Right hindlimb (tissue), 1 donor: ENCODE results near the gene DNAAF5.
"Not testable (repeated sequence)": the region's sequence is repeated elsewhere in the genome, so short reads cannot be mapped to it uniquely, and the experiment has no call there.

Source experiments
- DNase-seq: peaks from one replicate; pipeline ENCODE4 v3.0.0-alpha.2; 2018

DNAAF5 gene

GRCh38 chr7:730501-731439 lies 4.3 kb downstream of the DNAAF5 start:
- DNase-seq, result no peak

DNA sequence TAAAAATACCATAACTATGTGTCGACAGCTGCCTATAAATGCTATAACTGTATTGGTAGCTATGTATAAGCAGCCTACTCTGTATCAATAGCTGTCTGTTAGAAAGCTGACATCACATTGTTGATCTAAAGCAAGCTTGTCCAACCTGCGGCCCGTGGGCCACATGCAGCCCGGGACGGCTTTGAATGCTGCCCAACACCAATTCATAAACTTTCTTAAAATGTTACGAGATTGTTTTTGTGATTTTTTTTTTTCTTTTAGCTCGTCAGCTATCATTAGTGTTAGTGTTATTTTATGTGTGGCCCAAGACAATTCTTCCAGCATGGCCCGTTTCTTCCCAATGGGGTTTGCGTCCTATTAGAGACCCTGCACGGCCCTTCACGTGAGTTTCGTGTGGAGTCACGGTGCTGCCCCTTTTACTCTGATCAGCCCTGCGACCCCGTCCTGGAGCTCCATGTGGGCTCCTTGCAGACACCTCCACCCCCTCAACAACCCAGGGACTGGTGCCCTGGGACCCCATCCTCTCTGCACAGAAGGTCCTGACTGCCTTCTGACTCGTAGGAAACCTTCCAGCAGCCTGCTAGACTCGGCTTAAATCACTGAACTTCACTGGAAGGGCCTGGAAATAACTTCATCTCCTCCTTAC lies 5.1 kb downstream of the DNAAF5 start:
- DNase-seq, result no peak

DNA sequence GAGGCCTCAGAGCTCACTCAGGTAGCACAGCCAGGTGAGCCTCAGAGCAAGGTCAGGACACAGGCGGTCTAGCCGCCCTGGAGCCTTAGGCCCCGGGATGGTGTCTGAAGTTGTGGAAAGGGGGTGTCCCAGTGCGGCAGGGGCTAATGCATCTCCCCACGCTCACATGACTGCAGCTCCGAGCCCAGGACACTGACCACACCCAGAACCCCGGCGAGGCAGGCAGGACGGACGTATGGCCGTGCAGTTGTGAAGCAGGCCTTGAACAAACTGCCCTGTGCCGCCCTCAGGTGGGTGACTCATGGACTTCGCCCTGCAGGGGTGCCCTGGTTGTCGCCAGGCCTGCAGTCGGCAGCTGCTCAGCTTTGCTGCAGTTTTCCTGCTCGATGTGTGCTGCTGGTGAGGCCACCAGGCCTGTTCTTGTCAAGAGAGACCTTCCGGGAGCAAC lies 5.6 kb downstream of the DNAAF5 start:
- peak; percentile 59 for DNase-seq

DNA sequence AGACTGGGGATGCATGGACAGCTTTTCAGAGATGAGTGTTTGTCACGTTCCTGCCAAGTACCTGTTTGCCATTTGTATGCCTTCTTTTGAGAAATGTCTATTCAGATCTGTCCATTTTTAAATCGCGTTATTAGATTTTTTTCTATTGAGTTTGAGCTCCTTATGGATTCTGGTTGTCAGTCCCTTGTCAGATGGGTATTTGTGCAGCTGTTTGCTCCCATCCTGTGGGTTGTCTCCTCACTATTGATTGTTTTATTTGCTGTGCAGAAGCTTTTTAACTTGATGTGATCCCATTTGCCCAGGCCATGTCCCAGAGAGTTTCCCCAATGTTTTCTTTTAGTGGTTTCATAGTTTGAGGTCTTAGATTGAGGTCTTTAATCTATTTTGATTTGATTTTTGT lies 6.1 kb downstream of the DNAAF5 start:
- DNase-seq, result no peak

- DNase-seq, result no peak
Measured at GRCh38 chr7:734214-734613, 7.7 kb downstream of the DNAAF5 start.

GRCh38 chr7:734808-735207 lies 8.3 kb downstream of the DNAAF5 start:
- no peak for DNase-seq

DNA sequence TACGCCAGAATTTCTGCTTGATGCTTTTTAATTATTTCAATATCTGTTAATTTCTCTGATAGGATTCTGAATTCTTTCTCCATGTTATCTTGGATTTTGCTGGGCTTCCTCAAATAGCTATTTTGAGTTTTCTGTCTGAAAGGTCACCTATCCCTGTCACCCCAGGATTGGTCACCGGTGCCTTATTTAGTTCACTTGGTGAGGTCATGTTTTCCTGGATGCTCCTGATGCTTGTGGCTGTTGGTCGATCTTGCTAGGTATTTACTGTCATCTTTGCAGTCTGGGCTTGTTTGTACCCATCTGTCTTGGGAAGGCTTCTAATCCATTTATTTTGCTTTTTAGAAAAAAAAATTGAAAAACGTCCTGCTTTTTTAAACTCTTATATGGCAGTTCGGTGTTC lies 11.7 kb downstream of the DNAAF5 start:
- DNase-seq, result no peak

- DNase-seq, result no peak
Measured at GRCh38 chr7:738723-739454, 12.4 kb downstream of the DNAAF5 start.

GRCh38 chr7:739455-739982 lies 13.0 kb downstream of the DNAAF5 start:
- DNase-seq, result no peak

- no peak for DNase-seq
Measured at GRCh38 chr7:739983-740942, 13.8 kb downstream of the DNAAF5 start.

DNA sequence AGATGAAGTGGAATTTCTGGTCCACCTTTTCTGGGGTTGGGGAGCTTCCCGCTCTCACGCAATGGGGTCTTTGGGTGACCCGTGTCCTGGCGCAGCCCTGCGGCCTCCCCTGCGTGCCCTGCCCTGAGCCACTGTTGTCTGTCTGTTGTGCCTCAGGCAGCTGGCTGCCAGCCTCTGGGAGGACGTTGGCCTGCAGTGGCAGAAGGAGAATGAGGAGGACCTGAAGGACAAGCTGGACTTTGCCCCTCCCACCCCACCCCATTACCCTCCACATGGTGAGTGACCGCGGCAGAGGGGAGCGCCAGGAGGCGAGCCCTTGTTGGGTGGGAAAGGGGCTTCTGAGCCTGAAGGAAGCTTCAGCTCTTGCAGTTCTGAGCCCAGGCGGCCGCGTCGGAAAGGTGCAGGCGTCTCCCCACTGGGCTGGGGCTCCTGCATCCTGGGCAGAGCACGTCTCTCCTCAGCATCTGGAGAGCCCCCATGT lies 14.7 kb downstream of the DNAAF5 start:
- DNase-seq, result no peak

- DNase-seq, result no peak
Measured at GRCh38 chr7:741850-742249, 15.4 kb downstream of the DNAAF5 start.

- DNase-seq, result no peak
Measured at GRCh38 chr7:742791-743190, 16.3 kb downstream of the DNAAF5 start.

DNA sequence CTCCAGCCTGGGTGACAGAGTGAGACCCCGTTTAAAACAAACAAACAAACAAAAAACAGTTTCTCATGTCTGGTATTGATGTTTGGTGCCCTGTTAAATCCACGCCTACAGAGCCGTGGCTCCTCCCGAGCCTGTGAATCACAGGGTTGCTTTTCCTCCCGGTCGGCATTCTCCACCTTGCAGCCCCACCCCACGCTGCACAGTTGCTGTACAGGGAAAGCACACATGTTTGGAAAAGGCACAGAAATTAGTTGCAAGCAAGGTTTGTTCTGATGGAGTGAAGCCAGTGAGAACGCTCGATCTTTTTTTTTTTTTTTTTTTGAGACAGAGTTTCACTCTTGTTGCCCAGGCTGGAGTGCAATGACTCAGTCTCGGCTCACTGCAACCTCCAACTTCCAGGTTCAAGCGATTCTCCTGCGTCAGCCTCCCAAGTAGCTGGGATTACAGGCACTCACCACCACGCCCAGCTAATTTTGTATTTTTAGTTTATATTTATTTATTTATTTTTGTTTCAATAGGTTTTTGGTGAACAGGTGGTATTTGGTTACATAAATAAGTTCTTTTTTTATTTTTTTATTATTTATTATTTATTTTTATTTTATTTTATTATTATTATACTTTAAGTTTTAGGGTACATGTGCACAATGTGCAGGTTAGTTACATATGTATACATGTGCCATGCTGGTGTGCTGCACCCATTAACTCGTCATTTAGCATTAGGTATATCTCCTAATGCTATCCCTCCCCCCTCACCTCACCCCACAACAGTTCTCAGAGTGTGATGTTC lies 17.0 kb downstream of the DNAAF5 start:
- DNase-seq, result not testable (repeated sequence)

DNA sequence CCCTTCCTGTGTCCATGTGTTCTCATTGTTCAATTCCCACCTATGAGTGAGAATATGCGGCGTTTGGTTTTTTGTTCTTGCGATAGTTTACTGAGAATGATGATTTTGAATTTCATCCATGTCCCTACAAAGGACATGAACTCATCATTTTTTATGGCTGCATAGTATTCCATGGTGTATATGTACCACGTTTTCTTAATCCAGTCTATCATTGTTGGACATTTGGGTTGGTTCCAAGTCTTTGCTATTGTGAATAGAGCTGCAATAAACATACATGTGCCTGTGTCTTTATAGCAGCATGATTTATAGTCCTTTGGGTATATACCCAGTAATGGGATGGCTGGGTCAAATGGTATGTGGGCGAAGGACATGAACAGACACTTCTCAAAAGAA lies 17.6 kb downstream of the DNAAF5 start:
- DNase-seq, result not testable (repeated sequence)

DNA sequence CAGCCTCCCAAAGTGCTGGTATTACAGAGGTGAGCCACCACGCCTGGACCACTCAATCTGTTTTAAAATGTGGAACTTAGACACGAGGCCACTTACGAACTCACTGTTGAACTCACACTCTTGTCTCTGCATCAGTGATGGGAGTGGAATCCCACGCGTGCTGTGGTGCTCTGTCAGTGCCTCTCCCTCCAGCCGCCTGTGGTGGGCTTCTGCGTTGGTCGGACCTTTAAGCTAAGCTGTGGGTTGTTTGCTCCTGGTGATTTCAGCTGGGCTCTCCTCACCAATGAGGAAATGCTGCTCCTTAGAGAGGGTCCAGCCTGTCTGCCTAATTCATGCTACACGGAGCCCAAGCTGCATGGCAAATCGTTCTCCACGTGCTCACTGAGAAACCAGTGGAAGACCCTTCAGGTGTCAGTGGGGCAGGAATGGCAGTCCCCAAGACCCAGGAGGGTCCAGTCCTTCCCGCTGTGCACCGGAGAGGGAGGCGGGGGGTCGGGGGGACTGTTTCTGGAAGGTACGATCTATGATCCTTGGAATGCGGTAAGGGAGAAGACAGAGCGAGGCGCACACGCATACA lies 18.4 kb downstream of the DNAAF5 start:
- no peak for DNase-seq

DNA sequence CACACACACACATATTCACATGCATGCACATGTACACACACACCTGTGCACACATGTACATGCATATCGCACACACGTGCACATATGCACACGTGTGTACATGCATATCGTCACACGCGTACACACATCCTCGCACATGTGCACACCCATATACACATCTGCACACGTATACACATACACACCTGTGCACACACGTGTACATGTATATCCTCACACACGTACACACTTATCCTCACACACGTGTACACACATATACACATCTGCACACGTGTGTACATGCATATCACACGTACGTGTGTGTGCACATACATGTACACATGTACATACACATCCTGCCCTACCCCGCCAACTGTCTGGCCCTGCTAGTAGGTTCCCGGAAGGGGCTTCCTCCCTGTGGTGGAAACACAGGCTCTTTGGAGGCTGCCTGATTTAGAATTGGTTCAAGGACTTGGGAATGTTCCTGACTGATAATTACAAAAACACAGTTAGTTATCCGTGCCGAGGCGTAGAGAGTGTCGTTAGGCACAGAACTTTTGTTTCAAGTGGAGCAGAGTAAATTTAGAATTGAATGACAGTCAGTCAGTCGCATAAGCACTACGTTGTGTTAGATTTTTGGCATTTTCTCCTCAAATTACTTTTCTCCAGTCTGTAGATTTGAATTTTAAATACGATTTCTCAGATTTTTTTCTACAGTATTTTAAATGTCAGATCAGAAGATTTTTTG lies 19.1 kb downstream of the DNAAF5 start:
- no peak for DNase-seq

DNA sequence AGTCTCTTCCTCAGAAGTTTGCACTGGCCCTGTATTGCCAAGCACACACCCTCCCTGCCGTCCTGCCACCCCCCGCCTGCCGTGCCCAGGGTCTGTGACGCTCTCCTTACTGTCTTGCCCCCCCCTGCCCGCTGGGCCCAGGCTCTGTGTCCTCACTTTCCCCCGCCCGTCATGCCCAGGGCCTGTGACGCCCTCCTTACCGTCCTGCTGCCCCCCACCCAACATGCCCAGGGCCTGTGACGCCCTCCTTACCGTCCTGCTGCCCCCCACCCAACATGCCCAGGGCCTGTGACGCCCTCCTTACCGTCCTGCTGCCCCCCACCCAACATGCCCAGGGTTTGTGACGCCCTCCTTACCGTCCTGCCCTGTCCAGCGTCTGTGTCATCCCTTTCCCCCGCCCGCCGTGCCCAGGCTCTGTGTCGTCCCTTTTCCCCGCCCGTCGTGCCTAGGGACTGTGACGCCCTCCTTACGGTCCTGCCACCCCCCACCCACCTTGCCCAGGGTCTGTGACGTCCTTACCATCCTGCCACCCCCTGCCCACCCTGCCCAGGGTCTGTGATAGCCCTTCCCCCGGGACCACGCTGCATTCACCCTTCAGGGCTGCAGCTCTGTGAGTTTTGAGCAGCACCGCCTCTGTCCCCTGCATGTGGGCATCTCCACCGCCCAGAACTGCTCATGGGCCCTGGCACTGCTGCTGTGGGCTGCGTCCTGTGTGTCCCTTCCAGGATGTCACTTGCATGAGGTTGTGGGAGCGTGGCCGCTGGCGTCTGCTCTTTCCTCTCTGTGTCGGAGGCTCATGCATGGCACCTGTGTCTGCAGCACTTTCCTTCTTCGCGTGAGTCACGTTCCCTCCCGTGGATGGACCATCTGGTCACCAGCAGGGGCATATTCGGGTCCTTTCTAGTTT lies 19.9 kb downstream of the DNAAF5 start:
- DNase-seq, result no peak

DNA sequence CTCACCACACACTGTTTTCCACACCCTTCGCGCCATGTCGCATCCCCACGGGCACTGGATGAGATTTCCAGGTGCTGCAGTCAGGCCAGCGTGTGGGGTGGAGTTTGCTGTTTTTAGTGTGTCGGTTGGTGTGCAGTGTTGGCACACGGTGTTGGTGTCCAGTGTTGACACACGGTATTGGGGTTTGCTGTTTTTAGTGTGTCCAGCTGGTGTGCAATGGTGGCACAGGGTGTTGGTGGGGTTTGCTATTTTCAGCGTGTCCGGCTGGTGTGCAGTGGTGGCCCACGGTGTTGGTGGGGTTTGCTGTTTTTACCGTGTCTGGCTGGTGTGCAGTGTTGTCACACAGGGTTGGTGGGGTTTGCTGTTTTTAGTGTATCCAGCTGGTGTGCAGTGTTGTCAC lies 20.7 kb downstream of the DNAAF5 start:
- DNase-seq, result no peak
